Measurements from ENCODE around the gene JADE1. TPM values are rescaled to one million over a fixed set of nuclear protein-coding genes. Genes with fewer than 3 reads are reported as not detected.

Gene JADE1
- total and polyA plus RNA-seq, 8 donors = 21.9 to 92.1 (median 35.3) TPM

GRCh38 chr4:128796934-128797333, 12.6 kb upstream of the JADE1 start:
- 79 to 86% methylated on average over 3 of the region's 3 CpGs for WGBS, 2 donors
- H3K9me3 ChIP-seq = no peaks in the 10 kb centered on the region
- H3K27me3 ChIP-seq = no peaks in the 10 kb centered on the region
- no peak overlapping the region for H3K4me3 ChIP-seq
- intact Hi-C loops (cut with DNase I) = no loop called here
- no peak for ATAC-seq
- no peaks in the 10 kb centered on the region for H3K4me1 ChIP-seq
- DNase-seq = no peak
- no peaks in the 10 kb centered on the region for H3K36me3 ChIP-seq
- no peak overlapping the region for H3K27ac ChIP-seq
- FAIRE-seq = no peak
- TF ChIP-seq CTCF (IDR thresholded peaks at IDR 0.05) = no peak

GRCh38 chr4:128800284-128800683, 9.2 kb upstream of the JADE1 start:
- Histone ChIP-seq H3K9me3 (no peaks in the 10 kb centered on the region), H3K27me3 (no peaks in the 10 kb centered on the region), H3K36me3 (no peaks in the 10 kb centered on the region), H3K4me3 (no peak overlapping the region), H3K4me1 (no peaks in the 10 kb centered on the region), H3K27ac (peak overlapping the region in 1 of 4 donors; percentile 42)
- intact Hi-C loops (cut with DNase I) = loop anchor here in 1 of 3 donors (10.0 kb wide), 1 partner anchor 235 kb away; no protein-coding TSS in a partner anchor
- peak in 1 of 4 donors; percentile 37 for ATAC-seq
- DNase-seq = no peak
- FAIRE-seq = no peak
- TF ChIP-seq CTCF (IDR thresholded peaks at IDR 0.05) = no peak
- WGBS, 2 donors = 76 to 87% methylated on average over 2 of the region's 2 CpGs

- FAIRE-seq = no peak
- H3K4me1 ChIP-seq = no peaks in the 10 kb centered on the region
- no peak for TF ChIP-seq CTCF (IDR thresholded peaks at IDR 0.05)
- no peak for ATAC-seq
- peak overlapping the region in 1 of 4 donors; percentile 42 for H3K27ac ChIP-seq
- H3K27me3 ChIP-seq = no peaks in the 10 kb centered on the region
- intact Hi-C loops (cut with DNase I) = loop anchor here in 1 of 3 donors (10.0 kb wide), 1 partner anchor 236 kb away; no protein-coding TSS in a partner anchor
- 66 to 68% methylated on average over 3 of the region's 3 CpGs for WGBS, 2 donors
- no peak overlapping the region for H3K4me3 ChIP-seq
- H3K36me3 ChIP-seq = no peaks in the 10 kb centered on the region
- no peaks in the 10 kb centered on the region for H3K9me3 ChIP-seq
- no peak for DNase-seq
These were observed 8.7 kb upstream of the JADE1 start for GRCh38 chr4:128800701-128801284.

DNA sequence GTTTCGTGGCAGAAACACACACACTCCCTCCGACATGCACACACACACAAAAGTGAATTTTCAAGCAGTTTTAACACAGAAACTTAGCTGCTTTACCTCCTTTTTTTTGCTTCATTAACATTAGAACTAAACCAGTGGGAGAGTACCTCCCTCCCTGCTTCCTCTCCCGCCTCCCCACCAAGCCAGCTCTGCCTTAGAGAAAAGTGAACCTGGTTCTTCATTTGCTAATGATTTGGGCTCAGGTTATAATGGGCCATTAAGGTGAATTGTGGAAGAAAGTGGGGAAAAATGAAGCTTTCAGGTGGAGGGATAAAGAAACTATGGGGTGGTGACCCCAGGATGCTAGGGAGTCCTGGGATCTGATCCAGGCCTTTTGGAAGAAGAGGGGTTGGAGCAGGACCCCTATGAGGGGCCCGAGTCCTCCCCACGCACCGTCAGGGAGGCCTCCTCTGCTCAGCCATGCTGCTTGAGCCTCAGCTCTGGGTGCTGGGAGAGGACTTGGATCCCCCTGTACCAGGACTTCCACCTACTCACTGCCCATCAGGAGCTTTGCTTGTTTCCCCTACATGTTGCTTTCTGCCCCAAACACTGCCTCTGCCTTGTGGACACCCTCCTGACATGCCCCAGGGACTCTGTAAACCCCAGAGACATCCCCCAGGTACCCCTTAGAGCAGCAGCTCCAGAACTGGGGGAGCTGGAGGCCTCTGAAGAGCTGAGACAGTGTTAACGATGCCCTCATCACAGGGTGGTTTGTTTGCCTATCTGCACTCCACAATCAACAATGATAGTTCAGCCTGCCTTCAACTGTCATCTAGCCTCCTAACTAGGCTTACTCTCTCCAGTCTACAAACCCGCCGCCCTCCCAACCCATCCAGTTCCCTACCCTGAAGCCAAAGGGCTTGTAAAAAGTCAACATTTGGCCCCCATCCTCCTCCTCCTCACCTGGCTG, 6.5 kb upstream of the JADE1 start:
- TF ChIP-seq CTCF (IDR thresholded peaks at IDR 0.05) = no peak
- H3K9me3 ChIP-seq = no peaks in the 10 kb centered on the region
- DNase-seq = no peak
- H3K36me3 ChIP-seq = no peaks in the 10 kb centered on the region
- FAIRE-seq = no peak
- H3K27me3 ChIP-seq = no peaks in the 10 kb centered on the region
- intact Hi-C loops (cut with DNase I) = loop anchor here in 1 of 3 donors (10.0 kb wide), 1 partner anchor 238 kb away; no protein-coding TSS in a partner anchor
- H3K27ac ChIP-seq = no peak overlapping the region
- no peaks in the 10 kb centered on the region for H3K4me1 ChIP-seq
- WGBS, 2 donors = 81 to 82% methylated on average over 8 to 9 of the region's 9 CpGs
- ATAC-seq = no peak
- no peak overlapping the region for H3K4me3 ChIP-seq

Data from pancreas (tissue), 10 donors.